GM12801 (cell line): ENCODE measurements around the gene NPRL2.

ENCODE experiments used
- TF ChIP-seq, protein P1 (sequence below): IDR thresholded peaks from one replicate; pipeline ENCODE4 v1.5.1; 2011; ENCODE audit warnings: control low read depth; ENCODE audit not compliant: insufficient read length; ENCODE audit errors: extremely low read depth

The NPRL2 gene

DNA sequence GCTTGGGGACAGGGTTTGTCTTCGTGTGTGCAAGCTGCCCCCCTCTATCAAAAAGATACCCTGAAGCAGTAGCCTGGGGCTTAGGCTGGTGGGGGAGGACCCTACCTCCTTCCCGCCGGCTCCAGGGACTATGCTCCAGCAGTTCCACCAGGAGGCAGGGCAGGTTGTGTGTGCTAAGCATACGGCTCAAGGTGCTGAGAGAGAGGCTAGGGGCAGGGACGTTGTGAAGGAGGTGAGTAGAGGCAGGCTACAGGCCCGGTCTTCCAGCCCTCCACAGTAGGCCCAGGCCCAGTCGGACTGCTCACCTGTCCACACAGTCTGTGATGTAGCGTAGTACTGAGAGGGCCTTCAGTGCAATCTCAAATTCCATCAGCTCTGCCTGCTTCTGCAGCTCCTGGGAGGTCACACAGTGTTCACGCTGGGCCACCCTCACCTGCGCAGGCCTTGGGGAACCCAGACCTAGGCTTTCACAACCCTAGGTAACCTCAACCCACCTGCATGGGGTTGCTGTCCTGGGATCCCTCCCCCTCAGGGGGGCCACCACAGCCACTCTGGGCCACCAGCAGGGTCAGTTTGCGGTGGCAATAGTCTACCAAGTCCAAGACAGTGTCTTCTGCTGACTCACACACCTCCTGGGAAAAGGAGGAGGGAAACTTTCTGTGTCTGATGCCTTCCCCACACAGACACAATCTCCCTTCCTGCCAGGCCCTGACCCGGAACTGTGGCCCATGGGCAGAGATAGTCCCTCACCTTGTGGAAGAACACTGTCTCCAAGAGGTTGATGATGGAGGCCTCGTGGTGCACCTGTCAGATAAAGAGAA lies 7.6 kb downstream of the NPRL2 start:
- TF ChIP-seq, protein P1, sequence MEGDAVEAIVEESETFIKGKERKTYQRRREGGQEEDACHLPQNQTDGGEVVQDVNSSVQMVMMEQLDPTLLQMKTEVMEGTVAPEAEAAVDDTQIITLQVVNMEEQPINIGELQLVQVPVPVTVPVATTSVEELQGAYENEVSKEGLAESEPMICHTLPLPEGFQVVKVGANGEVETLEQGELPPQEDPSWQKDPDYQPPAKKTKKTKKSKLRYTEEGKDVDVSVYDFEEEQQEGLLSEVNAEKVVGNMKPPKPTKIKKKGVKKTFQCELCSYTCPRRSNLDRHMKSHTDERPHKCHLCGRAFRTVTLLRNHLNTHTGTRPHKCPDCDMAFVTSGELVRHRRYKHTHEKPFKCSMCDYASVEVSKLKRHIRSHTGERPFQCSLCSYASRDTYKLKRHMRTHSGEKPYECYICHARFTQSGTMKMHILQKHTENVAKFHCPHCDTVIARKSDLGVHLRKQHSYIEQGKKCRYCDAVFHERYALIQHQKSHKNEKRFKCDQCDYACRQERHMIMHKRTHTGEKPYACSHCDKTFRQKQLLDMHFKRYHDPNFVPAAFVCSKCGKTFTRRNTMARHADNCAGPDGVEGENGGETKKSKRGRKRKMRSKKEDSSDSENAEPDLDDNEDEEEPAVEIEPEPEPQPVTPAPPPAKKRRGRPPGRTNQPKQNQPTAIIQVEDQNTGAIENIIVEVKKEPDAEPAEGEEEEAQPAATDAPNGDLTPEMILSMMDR: no peak

DNA sequence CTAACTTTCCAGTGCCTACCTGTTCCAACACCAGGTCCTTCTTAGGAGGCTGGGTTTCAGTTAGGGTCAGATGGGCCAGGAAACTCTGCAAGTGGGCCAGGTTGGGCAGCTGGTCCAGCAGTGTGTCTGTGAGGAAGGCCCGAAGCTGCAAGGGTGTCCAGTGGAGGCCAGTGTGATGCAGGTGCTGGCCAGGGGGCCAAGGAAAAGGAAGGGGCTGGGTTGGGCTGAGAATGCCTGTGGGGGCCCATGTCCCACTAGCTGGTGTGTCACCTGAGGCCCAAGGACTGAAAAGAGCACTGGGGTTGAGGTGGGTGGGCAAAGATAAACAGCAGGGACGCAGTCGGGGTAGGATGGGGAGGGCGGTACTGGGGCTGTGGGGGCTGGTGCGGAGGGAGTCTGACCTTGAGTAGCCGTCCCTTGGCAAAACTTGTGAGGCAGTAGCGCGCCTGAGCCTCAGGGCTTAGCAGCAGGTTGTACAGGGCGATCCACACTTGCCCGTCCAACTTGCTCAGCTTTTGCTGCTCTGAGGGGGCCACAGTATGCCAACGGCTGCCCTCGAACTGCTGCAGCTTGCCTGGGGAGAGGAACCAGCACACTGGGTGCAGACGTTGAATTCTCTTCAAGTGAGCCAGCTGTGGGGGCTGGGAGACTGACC lies 8.5 kb downstream of the NPRL2 start:
- TF ChIP-seq, protein P1: no peak

DNA sequence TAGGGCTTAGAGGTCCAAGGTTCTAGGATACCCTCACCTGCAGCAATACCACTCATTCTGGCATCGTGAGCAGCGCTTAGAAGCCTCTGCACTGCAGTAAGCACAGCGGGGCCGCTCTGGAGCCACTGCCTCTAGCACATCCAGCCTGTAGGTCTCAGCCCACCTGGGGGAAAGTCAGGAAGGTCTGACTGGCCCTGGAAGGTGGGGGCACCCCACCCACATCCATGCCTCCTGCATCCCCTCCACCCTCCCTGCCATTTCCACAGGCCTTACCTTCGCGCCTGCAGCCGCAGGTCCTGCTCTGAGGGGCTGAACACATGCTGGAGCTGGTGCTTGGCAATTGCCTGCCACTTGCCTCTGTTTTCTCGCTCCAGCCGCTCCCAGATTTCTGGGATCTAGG lies 9.0 kb downstream of the NPRL2 start:
- TF ChIP-seq, protein P1: no peak

DNA sequence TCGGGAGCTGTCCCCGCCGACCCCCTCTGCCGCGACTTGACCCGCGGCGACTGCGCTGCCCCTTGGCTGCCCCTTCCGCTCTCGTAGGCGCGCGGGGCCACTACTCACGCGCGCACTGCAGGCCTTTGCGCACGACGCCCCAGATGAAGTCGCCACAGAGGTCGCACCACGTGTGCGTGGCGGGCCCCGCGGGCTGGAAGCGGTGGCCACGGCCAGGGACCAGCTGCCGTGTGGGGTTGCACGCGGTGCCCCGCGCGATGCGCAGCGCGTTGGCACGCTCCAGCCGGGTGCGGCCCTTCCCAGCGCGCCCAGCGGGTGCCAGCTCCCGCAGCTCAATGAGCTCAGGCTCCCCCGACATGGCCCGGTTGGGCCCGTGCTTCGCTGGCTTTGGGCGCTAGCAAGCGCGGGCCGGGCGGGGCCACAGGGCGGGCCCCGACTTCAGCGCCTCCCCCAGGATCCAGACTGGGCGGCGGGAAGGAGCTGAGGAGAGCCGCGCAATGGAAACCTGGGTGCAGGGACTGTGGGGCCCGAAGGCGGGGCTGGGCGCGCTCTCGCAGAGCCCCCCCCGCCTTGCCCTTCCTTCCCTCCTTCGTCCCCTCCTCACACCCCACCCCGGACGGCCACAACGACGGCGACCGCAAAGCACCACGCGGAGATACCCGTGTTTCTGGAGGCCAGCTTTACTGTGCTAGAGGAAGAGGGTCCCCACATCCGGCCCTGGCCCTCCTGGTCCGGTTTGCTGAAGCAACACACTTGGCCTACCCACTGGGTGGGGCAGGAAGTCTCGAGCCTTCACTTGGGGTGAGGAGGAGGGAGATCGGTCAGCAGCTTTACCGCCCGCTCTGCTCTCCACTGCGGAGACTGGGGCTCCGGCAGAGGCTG lies 9.9 kb downstream of the NPRL2 start, which contains the start of gene RASSF1:
RASSF1 (minus strand) TSS at position 389 of the 882 bp plus-strand sequence; CDS start at position 358, 31 bp downstream.
- TF ChIP-seq, protein P1: no peak

DNA sequence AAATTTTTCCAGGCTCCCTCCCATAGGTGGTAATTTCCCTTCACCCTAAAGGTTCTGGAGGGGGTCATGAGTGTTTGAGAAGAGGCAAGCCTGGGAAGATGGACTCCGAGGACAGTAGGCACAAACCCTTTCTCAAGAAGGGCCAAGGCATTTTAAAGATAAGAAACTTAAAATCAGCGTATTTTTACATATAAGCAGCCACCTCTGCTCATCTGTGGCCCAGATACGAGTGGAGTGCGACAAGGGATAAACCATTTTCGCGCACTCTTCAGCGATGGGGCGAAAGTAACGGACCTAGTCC lies 10.5 kb downstream of the NPRL2 start:
- TF ChIP-seq, protein P1: no peak

DNA sequence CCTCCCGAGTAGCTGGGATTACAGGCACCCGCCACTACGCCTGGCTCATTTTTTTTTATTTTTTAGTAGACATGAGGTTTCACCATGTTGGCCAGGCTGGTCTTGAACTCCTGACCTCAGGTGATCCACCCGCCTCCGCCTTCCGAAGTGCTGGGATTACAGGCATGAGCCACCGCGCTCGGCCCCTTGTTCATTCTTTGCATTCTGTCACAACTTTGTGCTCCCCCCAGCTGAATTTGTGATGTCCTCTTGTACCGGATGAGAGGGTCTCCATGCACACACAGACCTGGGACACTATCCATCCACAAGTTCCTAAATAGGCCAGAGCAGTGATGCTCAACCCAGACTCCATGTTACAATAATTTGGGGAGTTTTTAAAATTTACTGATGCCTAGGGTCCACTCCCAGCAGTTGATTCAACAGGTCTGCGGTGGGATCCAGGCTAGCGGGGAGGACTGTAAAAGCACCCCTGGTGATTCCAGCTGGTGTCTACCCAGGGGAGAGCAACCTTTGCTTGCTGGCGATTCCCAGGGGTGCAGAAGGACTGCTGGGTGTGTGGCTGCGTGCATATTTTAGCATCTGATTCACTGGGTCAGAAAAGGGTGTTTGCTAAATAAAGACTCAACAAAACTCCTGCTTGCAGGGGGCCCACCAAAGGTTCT lies 11.0 kb downstream of the NPRL2 start:
- TF ChIP-seq, protein P1: no peak
